Peyer's patch (tissue), 4 donors: Measurements from ENCODE around the gene HNRNPA1L2. TPM values are rescaled to one million over a fixed set of nuclear protein-coding genes. Genes with fewer than 3 reads are reported as not detected.

Source experiments
- DNase-seq, 3 donors: peaks; one replicate each; pipeline ENCODE4 v3.0.0-alpha.2; 2017 to 2019
- H3K27ac ChIP-seq, 4 donors: fragments of 200-600 bp; sonication (generic); one replicate each; pipeline ENCODE4 v1.5.1; 2016 to 2019
- H3K27me3 ChIP-seq, 2 donors: fragments of 200-600 bp; sonication (generic); one replicate each; pipeline ENCODE4 v1.5.1; 2019
- H3K36me3 ChIP-seq, 3 donors: fragments of 200-600 bp; sonication (generic); one replicate each; pipeline ENCODE4 v1.5.1; 2016 to 2019
- H3K4me1 ChIP-seq, 4 donors: fragments of 200-600 bp; sonication (generic); one replicate each; pipeline ENCODE4 v1.5.1; 2016 to 2019
- H3K4me3 ChIP-seq, 4 donors: fragments of 200-600 bp; sonication (generic); 1 replicate in 3 of 4; 2 replicates in 1 of 4; pipeline ENCODE4 v1.5.1; 2016 to 2019; ENCODE audit warnings: mild to moderate bottlenecking in 1 of 4
- H3K9me3 ChIP-seq, 4 donors: fragments of 200-600 bp; sonication (generic); one replicate each; pipeline ENCODE4 v1.5.1; 2016 to 2019; ENCODE audit warnings: mild to moderate bottlenecking in 1 of 4
- POLR2A ChIP-seq, 2 donors: fragments of 450-650 bp; IDR thresholded peaks; one replicate each; pipeline ENCODE4 v1.5.1; 2017; ENCODE audit warnings: antibody characterized with exemption in 2 of 2, mild to moderate bottlenecking in 2 of 2, moderate library complexity in 2 of 2
- total RNA-seq, 4 donors: library from RNA; depleted of rRNA; stranded (reverse); fragments of >200 nt; gene quantifications; one replicate each; pipeline ENCODE4 v1.1.0, GENCODE V29; 2016
- TF ChIP-seq, protein P1 (sequence below), 6 experiments: fragments of 450-650 bp in 4 of 6; fragments of 200-600 bp in 2 of 6; sonication (generic) in 1 of 6; IDR thresholded peaks; one replicate each; pipeline ENCODE4 v1.5.1; 2017 to 2019; ENCODE audit warnings: antibody characterized with exemption in 6 of 6, mild to moderate bottlenecking in 3 of 6, moderate library complexity in 1 of 6

HNRNPA1L2 gene
- total RNA-seq, 4 donors from 2014 or later: 2.8 to 23.9 (median 4.6) TPM

- Histone ChIP-seq H3K27ac (no peak overlapping the region), H3K9me3 (no peaks in the 10 kb centered on the region), H3K4me1 (peaks cover 0 to 9% (median 0%) of the 10 kb centered on the region in 4 donors), H3K4me3 (no peak overlapping the region), H3K36me3 (peaks cover 0 to 9% (median 0%) of the 10 kb centered on the region in 3 donors), H3K27me3 (no peaks in the 10 kb centered on the region)
- no peak for TF ChIP-seq POLR2A (IDR thresholded peaks at IDR 0.05)
- TF ChIP-seq, protein P1, sequence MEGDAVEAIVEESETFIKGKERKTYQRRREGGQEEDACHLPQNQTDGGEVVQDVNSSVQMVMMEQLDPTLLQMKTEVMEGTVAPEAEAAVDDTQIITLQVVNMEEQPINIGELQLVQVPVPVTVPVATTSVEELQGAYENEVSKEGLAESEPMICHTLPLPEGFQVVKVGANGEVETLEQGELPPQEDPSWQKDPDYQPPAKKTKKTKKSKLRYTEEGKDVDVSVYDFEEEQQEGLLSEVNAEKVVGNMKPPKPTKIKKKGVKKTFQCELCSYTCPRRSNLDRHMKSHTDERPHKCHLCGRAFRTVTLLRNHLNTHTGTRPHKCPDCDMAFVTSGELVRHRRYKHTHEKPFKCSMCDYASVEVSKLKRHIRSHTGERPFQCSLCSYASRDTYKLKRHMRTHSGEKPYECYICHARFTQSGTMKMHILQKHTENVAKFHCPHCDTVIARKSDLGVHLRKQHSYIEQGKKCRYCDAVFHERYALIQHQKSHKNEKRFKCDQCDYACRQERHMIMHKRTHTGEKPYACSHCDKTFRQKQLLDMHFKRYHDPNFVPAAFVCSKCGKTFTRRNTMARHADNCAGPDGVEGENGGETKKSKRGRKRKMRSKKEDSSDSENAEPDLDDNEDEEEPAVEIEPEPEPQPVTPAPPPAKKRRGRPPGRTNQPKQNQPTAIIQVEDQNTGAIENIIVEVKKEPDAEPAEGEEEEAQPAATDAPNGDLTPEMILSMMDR (IDR thresholded peaks at IDR 0.05): no peak
- no peak for DNase-seq
These were observed 4.7 kb downstream of the HNRNPA1L2 start for GRCh38 chr13:52646967-52647366.

DNA sequence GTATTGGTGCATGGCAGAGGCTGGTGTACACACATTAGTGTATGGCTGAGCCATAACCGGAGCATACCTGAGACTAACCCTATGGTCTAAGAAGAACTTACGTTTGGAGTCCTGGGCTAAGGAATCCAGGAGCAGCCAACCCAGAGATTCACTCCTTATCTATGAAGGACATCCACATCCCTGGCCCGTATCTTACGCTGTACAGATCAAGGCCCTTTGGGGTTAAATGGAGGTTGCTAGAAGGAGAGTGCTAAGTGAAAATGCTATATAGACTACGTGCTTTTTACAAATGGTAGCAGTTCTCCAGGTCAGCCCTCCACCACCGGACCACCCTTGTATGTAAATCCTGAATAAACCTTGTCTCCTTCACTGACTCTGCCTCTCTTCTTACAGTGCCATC lies 8.5 kb downstream of the HNRNPA1L2 start:
- no peak for DNase-seq
- no peaks in the 10 kb centered on the region for H3K9me3 ChIP-seq
- H3K27ac ChIP-seq: no peak overlapping the region
- no peaks in the 10 kb centered on the region for H3K27me3 ChIP-seq
- TF ChIP-seq POLR2A (IDR thresholded peaks at IDR 0.05): no peak
- TF ChIP-seq, protein P1 (IDR thresholded peaks at IDR 0.05): no peak
- peaks cover 0 to 9% (median 0%) of the 10 kb centered on the region in 3 donors for H3K36me3 ChIP-seq
- peaks cover 0 to 31% (median 3%) of the 10 kb centered on the region in 4 donors for H3K4me1 ChIP-seq
- peak overlapping the region in 1 of 4 donors; percentile 85 for H3K4me3 ChIP-seq

GRCh38 chr13:52651897-52652195 lies 9.6 kb downstream of the HNRNPA1L2 start:
- H3K4me3 ChIP-seq: peak overlapping the region; percentile 56 to 85 (median 70)
- H3K27ac ChIP-seq: peak overlapping the region; percentile 88 to 97 (median 89)
- H3K27me3 ChIP-seq: no peaks in the 10 kb centered on the region
- TF ChIP-seq, protein P1 (IDR thresholded peaks at IDR 0.05): no peak
- no peak for TF ChIP-seq POLR2A (IDR thresholded peaks at IDR 0.05)
- H3K9me3 ChIP-seq: no peaks in the 10 kb centered on the region
- peaks cover 0 to 9% (median 0%) of the 10 kb centered on the region in 3 donors for H3K36me3 ChIP-seq
- DNase-seq: no peak
- H3K4me1 ChIP-seq: peaks cover 0 to 31% (median 3%) of the 10 kb centered on the region in 4 donors

GRCh38 chr13:52652196-52652979 lies 10.2 kb downstream of the HNRNPA1L2 start, which contains the start of gene SUGT1:
Gene SUGT1 (plus strand): TSS chr13:52652836. CDS start chr13:52652921, 85 bp downstream.
- Histone ChIP-seq H3K36me3 (peaks cover 0 to 12% (median 0%) of the 10 kb centered on the region in 3 donors), H3K4me1 (peaks cover 0 to 31% (median 3%) of the 10 kb centered on the region in 4 donors), H3K27me3 (no peaks in the 10 kb centered on the region), H3K9me3 (no peaks in the 10 kb centered on the region), H3K27ac (peak within 1 kb of the TSS; percentile 88 to 97 (median 89)), H3K4me3 (peak within 1 kb of the TSS; percentile 56 to 85 (median 70))
- TF ChIP-seq, protein P1 (IDR thresholded peaks at IDR 0.05): peak; percentile 16 to 72 (median 64)
- TF ChIP-seq POLR2A (IDR thresholded peaks at IDR 0.05): peak; percentile 63 to 88
- peak; percentile 97 to 99 (median 99) for DNase-seq

- no peak for DNase-seq
- no peak for TF ChIP-seq POLR2A (IDR thresholded peaks at IDR 0.05)
- TF ChIP-seq, protein P1 (IDR thresholded peaks at IDR 0.05): peak in 2 of 6 experiments; percentile 0 to 4
- Histone ChIP-seq H3K27ac (peak overlapping the region; percentile 88 to 97 (median 89)), H3K4me1 (peaks cover 0 to 31% (median 3%) of the 10 kb centered on the region in 4 donors), H3K36me3 (peaks cover 0 to 18% (median 0%) of the 10 kb centered on the region in 3 donors), H3K9me3 (no peaks in the 10 kb centered on the region), H3K4me3 (peak overlapping the region; percentile 56 to 85 (median 70)), H3K27me3 (no peaks in the 10 kb centered on the region)
These were observed 10.7 kb downstream of the HNRNPA1L2 start for GRCh38 chr13:52652980-52653303.
